Stimulated activated CD8-positive, alpha-beta memory T cell treated with anti-CD3 and anti-CD28 coated beads, Interleukin-4, amount 100 ng/mL, for 1 hour (primary cell): ENCODE measurements around the gene TES.

Experiments used
- DNase-seq, 2 donors: peaks; one replicate each; pipeline ENCODE4 v3.0.0-alpha.2; 2020; ENCODE audit warnings: low read depth in 2 of 2, low spot score in 1 of 2

TES gene

DNA sequence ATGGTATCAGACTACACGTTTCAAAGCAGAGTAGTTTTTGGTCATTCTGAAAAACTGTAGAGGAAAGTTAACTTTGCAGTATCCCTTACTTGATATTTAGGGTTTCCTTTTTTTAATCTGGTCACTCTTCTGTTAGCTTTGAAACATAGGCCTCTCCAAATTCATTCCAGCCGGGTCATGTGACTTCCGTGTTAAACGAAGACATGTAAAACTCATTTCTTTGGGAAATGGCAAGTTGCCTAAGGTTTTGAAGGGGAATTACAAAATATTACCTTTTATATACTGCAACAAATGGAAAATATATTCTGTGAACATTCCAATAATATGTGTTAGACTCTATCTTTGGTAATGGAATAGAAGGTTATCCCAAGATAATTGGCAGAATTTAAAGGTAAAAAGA, 9.5 kb downstream of the TES start:
- DNase-seq: no peak

DNA sequence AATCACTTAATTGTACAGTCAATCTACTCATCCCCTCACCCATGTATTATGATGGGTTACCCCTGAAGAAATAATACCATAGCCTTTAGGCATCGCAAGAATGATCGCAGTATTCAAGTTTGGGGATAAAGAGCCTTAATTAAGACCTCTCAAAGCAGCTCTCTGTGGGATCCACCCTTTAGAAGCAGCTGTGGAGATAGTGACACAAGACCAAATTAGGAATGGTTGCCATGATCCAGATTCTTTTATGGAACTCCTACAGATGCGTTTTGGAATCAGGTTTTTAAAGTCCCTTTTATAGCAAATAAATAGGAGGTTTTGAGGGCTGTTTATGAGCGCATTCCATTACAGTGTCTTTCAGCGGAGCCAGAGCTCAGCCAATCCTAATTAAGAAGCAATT, 12.2 kb downstream of the TES start:
- no peak for DNase-seq

DNA sequence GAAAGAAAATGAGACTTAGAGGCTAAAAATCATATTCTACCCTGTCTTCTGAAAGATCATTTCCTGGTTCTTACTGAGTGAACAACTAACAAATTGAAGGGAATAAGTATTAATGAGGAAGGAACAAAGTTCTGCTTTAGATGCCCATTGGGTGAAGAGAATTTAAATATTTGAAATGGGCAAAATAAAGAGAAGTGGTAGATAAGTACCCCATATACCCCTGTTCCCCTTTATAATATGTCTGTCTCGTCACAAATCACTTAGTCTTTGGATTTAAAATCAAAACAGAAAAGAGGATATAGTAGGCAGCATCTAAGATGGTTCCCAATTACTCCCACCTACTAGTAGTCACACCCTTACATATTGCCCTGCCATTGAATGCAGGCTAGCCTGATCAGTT, 13.2 kb downstream of the TES start:
- DNase-seq: no peak

DNA sequence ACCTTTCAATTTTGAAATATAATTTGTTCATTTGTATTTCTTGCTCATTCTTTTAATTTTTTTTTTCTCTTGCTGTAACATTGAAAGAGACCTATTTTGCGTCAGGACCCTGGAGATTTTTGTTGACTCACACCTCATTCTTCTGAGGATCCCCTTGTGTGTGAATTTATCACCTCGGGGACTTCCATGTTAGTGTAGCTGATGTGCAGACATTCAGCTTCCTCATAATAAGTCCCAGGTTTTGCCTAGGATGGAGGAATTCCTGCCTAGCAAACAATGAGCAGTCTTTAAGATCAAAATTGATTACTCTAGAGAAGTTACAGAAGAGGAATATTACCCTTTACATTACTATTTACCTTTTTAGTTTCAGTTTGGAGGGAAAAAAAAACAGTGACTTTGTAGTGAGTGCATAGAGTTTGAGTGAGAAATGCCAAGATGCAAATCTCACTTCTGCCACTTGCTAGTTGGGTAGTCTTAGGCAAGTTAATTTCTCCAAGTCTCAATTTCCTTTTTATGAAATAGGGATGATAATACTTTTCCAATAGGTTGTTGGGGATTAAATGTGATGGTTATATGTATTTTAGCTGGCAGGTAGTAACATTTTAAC, 14.3 kb downstream of the TES start:
- DNase-seq: no peak

DNA sequence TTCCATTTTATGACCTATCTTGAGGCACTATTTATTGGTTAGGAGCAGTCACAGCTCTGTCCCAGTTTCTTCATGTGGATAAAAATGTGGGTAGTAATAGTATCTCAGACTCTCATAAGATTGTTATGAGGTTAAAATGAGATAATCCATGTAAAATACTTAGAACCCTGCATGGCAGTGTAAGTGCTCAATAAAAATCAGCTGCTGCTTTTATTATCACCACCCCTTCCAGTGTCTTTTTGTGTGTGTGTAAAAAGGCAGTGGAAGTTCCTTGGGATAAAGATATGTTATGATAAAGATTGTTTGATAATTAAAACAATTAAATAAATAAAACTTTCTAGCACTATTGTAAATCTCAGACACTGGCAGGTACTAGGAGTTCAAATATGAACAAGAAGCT, 15.5 kb downstream of the TES start:
- no peak for DNase-seq

DNA sequence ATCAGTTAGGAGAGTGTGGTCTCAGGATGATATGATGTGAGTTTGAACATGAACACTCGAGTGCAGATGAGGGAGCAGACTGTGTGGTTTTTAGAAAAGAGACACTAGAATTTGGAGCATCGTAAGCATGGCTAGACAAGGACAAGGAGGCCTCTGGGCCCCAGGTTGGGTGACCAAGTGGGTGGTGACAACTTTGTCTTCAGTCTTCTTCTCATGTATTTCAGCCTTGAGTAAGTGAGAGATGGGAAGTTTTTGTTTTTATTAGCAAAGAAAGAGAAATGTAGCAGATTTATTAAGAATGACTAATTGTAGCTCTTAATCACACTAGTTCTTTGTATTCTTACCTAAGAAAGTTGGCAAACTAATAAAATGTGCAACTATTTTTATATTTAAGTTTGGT, 16.3 kb downstream of the TES start:
- no peak for DNase-seq

DNA sequence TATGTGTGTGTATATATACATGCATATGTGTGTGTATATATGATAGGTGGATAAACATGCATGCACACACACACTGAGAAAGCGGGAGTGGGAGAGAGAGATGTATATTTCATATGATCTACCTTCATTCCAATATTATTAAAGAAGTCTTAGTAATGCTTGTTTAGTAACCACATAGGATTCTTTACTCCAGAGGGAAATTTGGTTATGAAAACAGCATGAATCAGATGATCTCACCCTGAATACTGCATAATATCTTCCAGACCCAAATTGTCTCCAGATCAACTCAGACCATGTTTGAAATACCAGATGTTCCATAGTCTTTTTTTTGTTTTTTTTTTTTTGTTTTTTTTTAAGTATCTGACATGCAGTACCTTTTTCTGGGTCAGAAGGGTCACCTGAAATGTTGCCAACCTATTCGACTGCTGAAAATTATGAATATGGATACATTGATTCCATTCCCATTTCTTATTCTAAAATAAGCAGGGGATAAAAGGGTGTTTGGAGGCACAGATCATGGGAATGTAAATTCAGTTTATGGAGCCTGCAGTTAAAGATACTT, 17.4 kb downstream of the TES start:
- DNase-seq: no peak

DNA sequence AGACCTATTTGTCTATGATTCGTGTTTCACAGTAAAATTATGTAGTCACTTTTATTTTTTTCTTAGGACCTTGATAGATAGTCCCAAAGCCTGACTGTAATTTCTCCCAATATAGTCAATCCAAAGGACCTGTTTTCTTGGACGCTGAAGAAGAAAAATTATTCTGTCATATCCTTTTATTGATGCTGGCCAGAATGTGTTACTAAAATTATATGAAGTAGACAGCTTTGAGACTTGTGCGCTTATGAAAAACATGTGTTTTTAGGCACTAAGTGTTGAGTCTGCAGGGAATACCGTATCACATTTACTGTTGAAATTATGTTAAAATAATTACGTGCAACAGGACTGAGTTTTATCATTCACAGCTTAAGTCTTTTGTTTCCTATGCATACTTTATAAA, 17.9 kb downstream of the TES start:
- no peak for DNase-seq

DNA sequence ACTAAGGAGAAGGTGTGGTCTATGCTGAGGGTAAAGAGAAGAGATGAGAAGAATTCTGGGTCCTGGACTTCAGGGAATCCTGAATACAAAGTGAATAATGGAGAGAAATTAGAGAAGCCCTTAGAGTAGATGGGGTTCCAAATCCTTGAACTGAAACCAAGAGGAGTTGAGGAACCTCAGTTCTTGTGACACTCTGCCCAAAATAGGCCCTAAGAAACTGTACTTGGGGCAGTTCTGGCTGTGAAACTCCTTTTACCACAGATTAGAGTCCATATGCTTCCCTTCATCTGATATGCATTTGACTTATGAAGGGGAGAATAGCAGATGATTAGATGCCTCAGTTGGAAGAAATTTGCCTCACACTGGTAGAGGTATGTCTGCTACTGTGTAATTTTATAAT, 19.0 kb downstream of the TES start:
- no peak for DNase-seq

DNA sequence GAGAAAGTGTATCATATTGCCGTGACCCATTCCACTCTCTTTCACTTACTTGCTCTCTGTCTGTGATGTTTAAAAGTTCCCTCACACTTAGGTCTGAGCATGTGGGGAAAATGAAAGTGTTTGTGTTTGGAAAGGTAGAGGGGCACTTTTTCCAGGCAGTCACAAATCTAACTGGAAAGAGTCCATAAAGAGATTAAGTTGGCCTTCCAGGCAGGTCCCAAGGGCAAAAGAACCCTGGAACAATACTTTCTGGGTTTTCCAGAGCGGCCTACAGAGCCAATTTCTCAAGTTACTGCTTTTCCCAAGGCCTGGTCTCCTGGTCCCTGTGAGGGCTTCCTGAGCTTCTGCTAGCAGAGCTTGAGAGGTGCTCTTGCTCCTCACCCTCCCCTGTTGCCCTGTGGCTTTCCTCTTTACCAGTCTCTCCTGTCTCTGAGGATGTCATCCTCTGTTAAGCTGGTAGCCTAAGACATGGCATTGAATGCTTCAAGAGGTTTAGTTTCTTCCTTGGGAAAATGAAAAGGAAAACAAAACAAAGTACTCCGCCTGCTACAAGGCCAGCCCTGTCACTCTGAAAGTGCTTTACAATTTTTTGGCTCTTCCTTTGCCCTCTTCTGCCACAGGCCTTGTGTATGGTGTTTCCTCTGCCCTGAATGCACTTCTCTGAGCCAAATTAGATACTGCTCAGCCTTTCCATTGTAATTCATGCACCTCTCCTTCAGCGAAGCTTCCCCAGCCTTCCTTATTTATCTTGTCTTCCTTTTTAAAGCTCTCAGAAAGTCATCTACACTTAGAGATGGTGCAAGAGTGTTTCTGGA, 20.1 kb downstream of the TES start:
- no peak for DNase-seq

DNA sequence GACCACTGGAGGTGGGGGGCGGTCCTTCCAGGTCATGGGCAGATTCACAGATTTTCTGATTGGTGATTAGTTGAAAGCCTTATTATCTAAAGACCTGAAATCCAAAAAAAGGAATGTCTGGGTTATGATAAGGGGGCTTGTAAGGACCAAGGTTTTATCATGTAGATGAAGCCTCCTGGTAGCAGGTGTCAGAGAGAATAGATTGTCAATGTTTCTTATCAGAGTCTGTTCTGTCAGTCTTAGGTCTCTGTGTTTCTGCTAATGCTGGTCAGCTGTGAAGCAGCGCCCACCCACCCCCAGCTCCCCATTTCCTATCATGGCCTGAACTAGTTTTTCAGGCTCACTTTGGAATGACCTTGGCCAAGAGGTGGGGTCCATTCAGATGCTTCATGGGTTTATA, 21.2 kb downstream of the TES start:
- no peak for DNase-seq

DNA sequence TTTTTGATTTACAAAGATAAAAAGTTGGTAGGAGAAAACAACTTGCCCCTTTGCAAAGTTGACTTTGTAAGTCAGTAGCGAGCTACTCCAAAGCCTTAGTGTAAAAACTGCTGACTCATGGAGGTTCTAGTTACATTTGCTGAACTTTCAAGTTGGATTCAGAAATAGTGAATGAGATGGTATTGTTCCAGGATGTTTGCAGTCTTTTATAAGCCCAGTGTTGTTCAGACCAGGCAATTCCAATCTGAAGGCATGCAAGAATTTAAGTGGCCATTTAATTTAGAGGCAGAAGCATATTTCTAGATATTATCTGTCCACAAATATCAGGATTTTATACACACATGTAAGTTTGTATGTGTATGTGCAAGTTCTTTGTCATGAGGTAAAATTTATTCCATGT, 21.6 kb downstream of the TES start:
- no peak for DNase-seq

DNA sequence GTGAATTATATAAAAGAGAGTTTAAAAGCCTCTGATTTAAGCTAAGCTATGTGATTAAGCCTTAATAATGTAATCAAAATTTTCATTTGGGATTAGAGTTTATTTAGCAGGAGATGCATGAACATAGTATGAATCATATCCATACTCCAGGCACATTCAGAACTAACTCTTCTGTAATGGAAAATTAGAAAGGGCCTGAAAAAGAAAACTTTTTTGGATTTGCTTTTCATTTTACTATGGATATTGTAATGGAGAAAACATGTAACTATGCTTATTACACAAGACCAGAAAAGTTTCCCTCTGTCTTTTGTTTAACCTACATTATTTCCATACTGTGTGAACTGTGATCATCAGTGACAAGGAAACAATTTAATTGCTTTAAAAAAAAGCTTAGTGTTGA, 22.0 kb downstream of the TES start:
- no peak for DNase-seq

DNA sequence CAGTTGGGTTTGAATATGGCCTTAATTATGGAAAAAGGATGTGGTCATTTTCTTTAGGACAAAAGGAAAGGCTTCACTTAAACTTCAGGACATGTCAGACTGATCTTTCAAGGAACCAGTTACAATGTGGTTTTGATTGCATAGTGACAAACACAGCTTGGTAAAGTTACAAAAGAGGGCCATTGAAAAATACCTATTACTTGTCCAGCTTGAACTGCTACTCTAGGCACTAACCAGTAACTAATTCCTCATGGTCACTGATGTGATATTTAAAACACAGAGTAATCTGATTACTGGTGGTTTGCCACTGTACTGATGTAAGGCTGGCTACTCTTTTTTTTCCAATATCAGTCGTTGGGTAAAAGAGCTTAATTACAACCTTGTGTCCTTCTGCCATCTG, 22.6 kb downstream of the TES start:
- no peak for DNase-seq

DNA sequence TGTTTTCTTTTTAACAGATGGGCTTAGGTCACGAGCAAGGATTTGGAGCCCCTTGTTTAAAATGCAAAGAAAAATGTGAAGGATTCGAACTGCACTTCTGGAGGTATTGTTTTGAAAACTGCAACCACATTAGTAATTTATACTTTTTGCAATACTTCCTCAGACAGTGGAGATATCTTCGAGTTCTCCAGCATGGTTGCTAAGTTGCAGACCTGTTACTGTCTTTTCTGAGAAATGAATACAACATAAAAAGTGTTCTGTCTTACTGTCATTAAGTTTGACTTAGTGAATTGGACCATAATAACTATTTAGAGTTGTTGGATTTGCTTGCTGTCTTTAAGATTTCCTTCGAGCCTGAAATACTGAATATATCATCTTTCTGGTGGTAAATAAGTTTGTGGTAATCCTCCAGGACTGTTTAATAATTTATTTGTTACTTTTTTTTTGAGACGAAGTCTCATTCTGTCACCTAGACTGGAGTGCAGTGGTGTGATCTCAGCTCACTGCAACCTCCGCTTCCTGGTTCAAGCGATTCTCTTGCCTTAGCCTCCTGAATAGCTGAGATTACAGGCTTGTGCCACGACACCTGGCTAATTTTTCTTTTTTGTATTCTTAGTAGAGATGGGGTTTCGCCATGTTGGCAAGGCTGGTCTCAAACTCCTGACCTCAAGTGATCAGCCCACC, 24.3 kb downstream of the TES start:
- DNase-seq: no peak

DNA sequence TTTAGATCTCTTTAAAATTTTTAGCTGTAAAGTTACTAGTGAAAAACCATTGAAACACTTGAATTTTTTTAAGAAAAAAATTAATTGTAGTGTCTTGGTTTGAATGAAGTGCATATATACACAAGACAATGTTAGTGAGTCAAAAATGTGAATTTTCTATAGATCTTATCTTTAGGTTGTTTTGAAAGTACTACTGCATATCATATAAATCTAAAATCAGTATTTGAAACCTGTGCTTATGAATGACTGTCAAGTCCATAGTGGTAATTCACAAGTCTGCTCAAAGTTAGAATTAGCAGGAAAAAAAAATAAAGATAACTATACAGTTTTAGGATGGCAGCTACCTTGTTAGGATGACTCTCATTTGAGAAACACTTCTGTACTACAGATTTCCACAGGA, 25.0 kb downstream of the TES start:
- no peak for DNase-seq

DNA sequence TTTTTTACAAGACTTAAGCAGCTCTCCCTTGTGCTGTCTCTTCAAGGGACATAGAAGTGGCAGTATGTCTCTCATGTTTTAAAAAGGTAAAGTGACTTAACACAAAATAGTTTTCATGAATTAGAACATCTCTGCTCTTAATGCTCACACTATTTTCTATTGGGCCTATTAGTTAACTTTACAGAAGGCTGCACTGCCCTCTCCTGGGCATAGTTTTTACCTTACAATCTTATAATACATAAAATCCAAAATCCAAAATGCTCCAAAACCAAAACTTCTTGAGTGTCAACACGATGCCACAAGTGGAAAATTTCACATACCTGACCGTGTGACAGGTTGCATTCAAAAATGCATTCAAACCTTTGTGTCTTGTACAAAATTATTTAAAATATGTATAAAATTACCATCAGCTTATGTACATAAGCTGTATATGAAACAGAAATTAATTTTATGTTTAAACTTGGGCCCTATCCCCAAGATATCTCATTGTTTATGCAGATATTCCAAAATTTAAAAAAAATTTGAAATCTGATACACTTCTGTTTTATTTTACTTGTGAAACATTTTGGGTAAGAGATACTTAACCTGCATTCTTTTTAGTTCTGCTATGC, 25.8 kb downstream of the TES start:
- peak in 1 of 2 donors; percentile 28 for DNase-seq

DNA sequence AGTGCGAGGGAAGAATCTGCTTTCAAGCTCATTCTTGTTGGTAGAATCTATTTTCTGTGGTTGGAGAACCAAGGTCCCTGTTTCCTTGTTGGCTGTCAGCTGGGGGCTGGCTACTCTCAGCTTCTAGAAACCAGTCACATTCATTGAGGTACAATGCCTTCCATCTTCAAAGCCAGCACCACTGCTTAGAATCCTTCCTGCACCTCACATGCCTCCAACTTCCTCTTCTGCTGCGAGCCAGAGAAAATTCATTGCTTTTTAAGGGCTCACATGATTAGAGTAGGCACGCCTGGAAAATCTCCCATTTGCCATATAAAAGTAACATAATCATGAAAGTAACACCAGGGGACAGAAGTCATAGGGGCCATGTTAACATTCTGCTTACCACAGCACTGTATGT, 28.7 kb downstream of the TES start:
- DNase-seq: no peak

DNA sequence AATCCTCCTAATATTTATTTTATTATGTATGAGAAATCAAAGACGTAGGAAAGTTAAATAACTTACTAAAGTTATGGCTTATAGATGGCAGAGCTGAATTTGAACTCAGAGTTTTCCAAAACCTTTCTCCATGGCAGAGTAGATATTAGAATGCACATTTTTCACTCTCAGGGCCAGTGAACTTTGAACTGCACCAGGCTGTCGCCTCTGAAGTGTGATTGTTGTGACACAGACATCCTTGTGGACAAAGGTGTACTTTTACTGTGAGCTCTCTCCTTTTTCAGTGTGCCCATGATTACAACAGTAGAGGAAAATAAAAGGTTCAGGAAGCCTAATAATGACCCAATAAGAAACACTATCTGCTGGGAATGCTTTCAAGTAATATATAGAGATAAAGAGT, 29.1 kb downstream of the TES start:
- DNase-seq: no peak

DNA sequence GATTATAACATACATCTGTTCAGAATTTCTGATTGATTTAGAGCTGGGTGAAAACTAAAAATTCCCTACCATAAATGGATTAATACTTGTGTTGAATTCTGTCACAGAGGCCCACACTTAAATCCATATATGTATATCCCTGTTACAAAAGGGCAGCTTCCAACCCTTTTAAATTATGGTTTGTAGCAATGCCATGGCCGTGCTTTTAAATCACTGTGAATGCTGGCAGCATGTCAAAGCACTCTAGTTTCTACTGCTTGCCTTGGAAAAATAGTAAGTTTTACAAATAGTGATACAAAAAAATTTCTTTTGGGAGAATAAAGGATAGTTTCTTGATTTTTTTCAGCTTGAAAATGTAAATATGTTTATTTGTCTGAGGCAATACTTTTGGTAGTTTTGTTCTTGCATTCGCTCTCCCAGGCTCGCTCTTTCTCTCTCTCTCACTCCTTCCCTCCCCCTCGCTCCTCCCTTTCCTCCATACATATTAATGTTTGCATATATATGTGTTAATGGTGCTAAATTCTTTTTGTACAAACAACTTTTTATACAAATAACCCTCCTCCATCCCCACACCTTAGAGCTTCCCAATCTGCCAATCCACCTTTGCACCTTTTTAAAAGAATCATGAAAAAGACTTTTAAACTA, 29.8 kb downstream of the TES start:
- DNase-seq: no peak

DNA sequence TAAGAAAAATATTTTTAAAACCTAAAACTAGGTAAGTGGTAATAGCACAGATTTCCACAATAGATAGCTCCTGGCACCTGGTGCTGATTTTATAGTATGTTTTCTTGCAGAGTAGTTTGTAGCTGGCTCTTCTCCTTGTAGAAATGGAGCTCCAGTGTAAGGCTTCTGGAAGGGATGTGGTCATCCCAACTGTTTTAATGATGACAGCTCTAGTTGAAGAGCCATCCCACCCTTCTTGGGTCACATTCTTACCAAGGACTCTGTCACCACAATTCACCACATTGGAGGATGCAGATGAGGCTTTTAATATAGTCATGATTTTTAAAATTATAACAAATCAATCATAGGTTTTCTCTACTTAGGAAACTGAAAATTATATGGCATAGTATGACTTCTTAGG, 31.0 kb downstream of the TES start:
- no peak for DNase-seq
